K562 (cell line): ENCODE data around the gene TNFRSF19.

Source experiments
- ATF1 ChIP-seq, 2 experiments: fragments of 450-650 bp in 1 of 2; IDR thresholded peaks; 2 replicates each; pipeline ENCODE4 v1.6.1; 2016; ENCODE audit warnings: missing compliant biosample characterization in 1 of 2, missing genetic modification characterization in 1 of 2
- CTCF ChIP-seq, 3 experiments: IDR thresholded peaks in 2 of 3; conservative IDR thresholded peaks in 1 of 3; 2 replicates each; pipeline ENCODE4 v1.5.1; 2011 to 2012; ENCODE audit warnings: low read length in 3 of 3, mild to moderate bottlenecking in 3 of 3, control low read depth in 2 of 3, improper control_type of control experiment in 1 of 3, inconsistent platforms in 1 of 3, low read depth in 1 of 3, mixed read lengths in 1 of 3, moderate library complexity in 1 of 3; ENCODE audit not compliant: insufficient read depth in 2 of 3
- EP300 ChIP-seq: IDR thresholded peaks from 2 replicates; pipeline ENCODE4 v1.6.1; 2012; ENCODE audit warnings: low read length, improper control_type of control experiment
- FOSL1 ChIP-seq: fragments of 200-800 bp; sonication (Bioruptor generic); conservative IDR thresholded peaks from 2 replicates; pipeline ENCODE4 v1.6.1; 2016; ENCODE audit warnings: missing genetic modification characterization, missing compliant biosample characterization
- MEF2A ChIP-seq: IDR thresholded peaks from 2 replicates; pipeline ENCODE4 v1.6.1; 2011; ENCODE audit warnings: low read depth, mild to moderate bottlenecking, low read length, moderate library complexity; ENCODE audit not compliant: control insufficient read depth
- SIX5 ChIP-seq, 2 experiments: IDR thresholded peaks; 2 replicates each; pipeline ENCODE4 v1.6.1; 2011; ENCODE audit warnings: low read length in 2 of 2, borderline replicate concordance in 1 of 2, low read depth in 1 of 2, mild to moderate bottlenecking in 1 of 2, moderate library complexity in 1 of 2; ENCODE audit not compliant: insufficient read depth in 1 of 2

GRCh38 chr13:23551213-23552008, 18.8 kb upstream of the TNFRSF19 start:
- TF ChIP-seq MEF2A (no peak), CTCF (IDR thresholded peaks at IDR 0.05 in 2 of 3, conservative IDR thresholded peaks at IDR 0.05 in 1 of 3; ENCODE audit: insufficient read depth in 2 of 3, low read depth in 1 of 3, low read length in 3 of 3) (no peak), SIX5 (IDR thresholded peaks at IDR 0.05; ENCODE audit: borderline replicate concordance in 1 of 2, insufficient read depth in 1 of 2, low read depth in 1 of 2, low read length in 2 of 2) (no peak), EP300 (no peak), ATF1 (CRISPR knock-in tag; IDR thresholded peaks at IDR 0.05) (no peak), ATF1 (tag; IDR thresholded peaks at IDR 0.05) (no peak), FOSL1 (tag) (no peak)
